Left ventricle myocardium inferior (tissue), 1 donor: ENCODE data around the gene CRACR2B. TPM values are rescaled to one million over a fixed set of nuclear protein-coding genes. Genes with fewer than 3 reads are reported as not detected.

ENCODE experiments used
- DNase-seq: peaks from one replicate; pipeline ENCODE4 v3.0.0-alpha.2; 2020
- H3K27ac ChIP-seq: fragments of 200-600 bp; replicated peaks from 2 replicates; pipeline ENCODE4 v1.8.0; 2021
- H3K27me3 ChIP-seq: fragments of 200-600 bp; 2 replicates; pipeline ENCODE4 v1.8.0; 2021; ENCODE audit warnings: low read depth
- H3K36me3 ChIP-seq: fragments of 200-600 bp; 2 replicates; pipeline ENCODE4 v1.8.0; 2021
- H3K4me1 ChIP-seq: fragments of 200-600 bp; 2 replicates; pipeline ENCODE4 v1.8.0; 2021
- H3K4me3 ChIP-seq: fragments of 200-600 bp; 2 replicates; pipeline ENCODE4 v1.8.0; 2021; ENCODE audit warnings: mild to moderate bottlenecking, moderate library complexity
- H3K9me3 ChIP-seq: fragments of 200-600 bp; replicated peaks from 2 replicates; pipeline ENCODE4 v1.8.0; 2021
- CTCF ChIP-seq: fragments of 200-600 bp; IDR thresholded peaks from 2 replicates; pipeline ENCODE4 v1.8.0; 2021; ENCODE audit warnings: antibody characterized with exemption, mild to moderate bottlenecking, borderline replicate concordance
- intact Hi-C: fragments of 100-400 bp; cut with micrococcal nuclease; formaldehyde crosslinking; loops from one replicate; pipeline ENCODE4 v1.11.0; 2022
- total RNA-seq: library from RNA; stranded (reverse); fragmentation: NEBNext Ultra II Directional; extraction: Animal tissue kit (Norgen Biotek cat#: 25700); gene quantifications from one replicate; pipeline ENCODE4 v1.2.1, GENCODE V29; 2021
- donor health status: DM: no; HTN: yes; CAD: no; lungs with severe emphysema.

CRACR2B gene
- total RNA-seq, 1 donor from 2014 or later: 23.2 TPM

GRCh38 chr11:855796-856195 lies 28.1 kb downstream of the CRACR2B start:
- TF ChIP-seq CTCF: no peak
- Histone ChIP-seq H3K36me3 (no peaks in the 10 kb centered on the region), H3K9me3 (no peaks in the 10 kb centered on the region), H3K27me3 (no peaks in the 10 kb centered on the region), H3K4me1 (peaks cover 82% of the 10 kb centered on the region), H3K4me3 (no peak overlapping the region), H3K27ac (no peak overlapping the region)
- intact Hi-C loops: no loop called here
- DNase-seq: no peak

GRCh38 chr11:856397-856796 lies 28.7 kb downstream of the CRACR2B start:
- peaks cover 79% of the 10 kb centered on the region for H3K4me1 ChIP-seq
- TF ChIP-seq CTCF: no peak
- no peaks in the 10 kb centered on the region for H3K9me3 ChIP-seq
- H3K27me3 ChIP-seq: no peaks in the 10 kb centered on the region
- H3K36me3 ChIP-seq: no peaks in the 10 kb centered on the region
- intact Hi-C loops: no loop called here
- peak overlapping the region; percentile 5 for H3K27ac ChIP-seq
- no peak overlapping the region for H3K4me3 ChIP-seq
- no peak for DNase-seq

GRCh38 chr11:858053-858761 lies 30.5 kb downstream of the CRACR2B start:
- no peak for TF ChIP-seq CTCF
- H3K9me3 ChIP-seq: no peaks in the 10 kb centered on the region
- H3K36me3 ChIP-seq: peaks cover 7% of the 10 kb centered on the region
- H3K27ac ChIP-seq: no peak overlapping the region
- peaks cover 73% of the 10 kb centered on the region for H3K4me1 ChIP-seq
- DNase-seq: no peak
- H3K4me3 ChIP-seq: no peak overlapping the region
- intact Hi-C loops: no loop called here
- H3K27me3 ChIP-seq: no peaks in the 10 kb centered on the region

- Histone ChIP-seq H3K9me3 (no peaks in the 10 kb centered on the region), H3K27me3 (no peaks in the 10 kb centered on the region), H3K4me1 (peaks cover 66% of the 10 kb centered on the region), H3K36me3 (peaks cover 13% of the 10 kb centered on the region), H3K27ac (no peak overlapping the region), H3K4me3 (no peak overlapping the region)
- TF ChIP-seq CTCF: no peak
- intact Hi-C loops: no loop called here
- no peak for DNase-seq
Measured at GRCh38 chr11:858762-859339, 31.1 kb downstream of the CRACR2B start.

GRCh38 chr11:859394-860131 lies 31.8 kb downstream of the CRACR2B start:
- TF ChIP-seq CTCF: no peak
- intact Hi-C loops: no loop called here
- Histone ChIP-seq H3K4me3 (peak overlapping the region; percentile 39), H3K27me3 (no peaks in the 10 kb centered on the region), H3K27ac (peak overlapping the region; percentile 50), H3K4me1 (peaks cover 60% of the 10 kb centered on the region), H3K36me3 (peaks cover 20% of the 10 kb centered on the region), H3K9me3 (no peaks in the 10 kb centered on the region)
- peak; percentile 81 for DNase-seq
